Neural cell (in vitro differentiated cells): ENCODE data around the gene MAML3. TPM values are rescaled to one million over a fixed set of nuclear protein-coding genes. Genes with fewer than 3 reads are reported as not detected.

Source experiments
- H2AFZ ChIP-seq: fragments of 200-600, 300-800 bp; sonication (generic), shearing (Covaris generic); 2 replicates; pipeline ENCODE4 v1.6.0; 2014; ENCODE audit warnings: low read depth, mild to moderate bottlenecking, antibody characterized with exemption, low read length, moderate library complexity
- H3F3A ChIP-seq: fragments of 200-600 bp; shearing (Covaris generic); 2 replicates; pipeline ENCODE4 v1.6.1; 2016; ENCODE audit warnings: mild to moderate bottlenecking, moderate library complexity, mixed read lengths, antibody characterized with exemption, low read length; ENCODE audit not compliant: insufficient read depth, poor library complexity, severe bottlenecking
- H3K27ac ChIP-seq: fragments of 200-600, 300-800 bp; sonication (generic), shearing (Covaris generic); 2 replicates; pipeline ENCODE4 v1.5.1; 2014; ENCODE audit warnings: mild to moderate bottlenecking, low read length, moderate library complexity
- H3K27me3 ChIP-seq: fragments of 300-800, 200-600 bp; sonication (generic), shearing (Covaris generic); 2 replicates; pipeline ENCODE4 v1.6.0; 2014; ENCODE audit warnings: mild to moderate bottlenecking, low read depth, low read length, moderate library complexity; ENCODE audit not compliant: insufficient read depth
- H3K36me3 ChIP-seq: fragments of 300-800, 200-600 bp; sonication (generic), shearing (Covaris generic); 2 replicates; pipeline ENCODE4 v1.5.1; 2014; ENCODE audit warnings: mild to moderate bottlenecking, antibody characterized with exemption, low read length, moderate library complexity; ENCODE audit not compliant: insufficient read depth
- H3K4me2 ChIP-seq: fragments of 300-800, 200-600 bp; sonication (generic), shearing (Covaris generic); 2 replicates; pipeline ENCODE4 v1.6.0; 2014; ENCODE audit warnings: mild to moderate bottlenecking, low read length
- H3K4me3 ChIP-seq: fragments of 300-800, 200-600 bp; sonication (generic), shearing (Covaris generic); 2 replicates; pipeline ENCODE4 v1.5.1; 2014; ENCODE audit warnings: mild to moderate bottlenecking, low read length, moderate library complexity
- H3K79me2 ChIP-seq: fragments of 200-600 bp; shearing (Covaris generic); replicated peaks from 2 replicates; pipeline ENCODE4 v1.6.0; 2014; ENCODE audit warnings: mild to moderate bottlenecking, low read length, moderate library complexity; ENCODE audit not compliant: insufficient read depth
- H3K9ac ChIP-seq: fragments of 300-800, 200-600 bp; sonication (generic), shearing (Covaris generic); 2 replicates; pipeline ENCODE4 v1.6.1; 2016; ENCODE audit warnings: mild to moderate bottlenecking, low read length, mixed read lengths
- H3K9me2 ChIP-seq: fragments of 200-600 bp; shearing (Covaris generic); 2 replicates; pipeline ENCODE4 v1.6.1; 2016; ENCODE audit warnings: mild to moderate bottlenecking, low read length, mixed read lengths; ENCODE audit not compliant: insufficient read depth
- H3K9me3 ChIP-seq: fragments of 200-600, 300-800 bp; sonication (generic), shearing (Covaris generic); 2 replicates; pipeline ENCODE4 v1.6.1; 2016; ENCODE audit warnings: mild to moderate bottlenecking, mixed run types, low read length, moderate library complexity, mixed read lengths
- H4K20me1 ChIP-seq: fragments of 200-600 bp; shearing (Covaris generic); 2 replicates; pipeline ENCODE4 v1.6.1; 2016; ENCODE audit warnings: mild to moderate bottlenecking, mixed run types; ENCODE audit not compliant: insufficient read depth
- CTCF ChIP-seq: fragments of 450-650 bp; IDR thresholded peaks from 2 replicates; pipeline ENCODE4 v1.5.1; 2014; ENCODE audit warnings: antibody characterized with exemption, mild to moderate bottlenecking, moderate library complexity; ENCODE audit not compliant: poor library complexity, severe bottlenecking
- EP300 ChIP-seq: fragments of 450-650 bp; conservative IDR thresholded peaks from 2 replicates; pipeline ENCODE4 v1.6.1; 2014; ENCODE audit warnings: antibody characterized with exemption, mild to moderate bottlenecking, moderate library complexity; ENCODE audit not compliant: poor library complexity, severe bottlenecking
- EZH2 ChIP-seq: fragments of 200-600, 300-800 bp; shearing (Covaris generic), sonication (generic); IDR thresholded peaks from 2 replicates; pipeline ENCODE4 v1.6.1; 2014; ENCODE audit warnings: antibody characterized with exemption, low read length, borderline replicate concordance, mild to moderate bottlenecking; ENCODE audit not compliant: insufficient read depth, poor library complexity, severe bottlenecking
- MXI1 ChIP-seq: fragments of 450-650 bp; conservative IDR thresholded peaks from 2 replicates; pipeline ENCODE4 v1.6.1; 2014; ENCODE audit warnings: antibody characterized with exemption, mild to moderate bottlenecking; ENCODE audit not compliant: poor library complexity, severe bottlenecking
- POLR2AphosphoS5 ChIP-seq: IDR thresholded peaks from 2 replicates; pipeline ENCODE4 v1.6.1; 2012
- RAD21 ChIP-seq: fragments of 450-650 bp; conservative IDR thresholded peaks from 2 replicates; pipeline ENCODE4 v1.6.1; 2014; ENCODE audit warnings: antibody characterized with exemption, mild to moderate bottlenecking, moderate library complexity
- REST ChIP-seq: IDR thresholded peaks from 2 replicates; pipeline ENCODE4 v1.6.1; 2012; ENCODE audit warnings: borderline replicate concordance
- SMC3 ChIP-seq: fragments of 450-650 bp; conservative IDR thresholded peaks from 2 replicates; pipeline ENCODE4 v1.6.1; 2014; ENCODE audit warnings: antibody characterized with exemption, mild to moderate bottlenecking, moderate library complexity; ENCODE audit not compliant: poor library complexity
- TAF1 ChIP-seq: IDR thresholded peaks from 2 replicates; pipeline ENCODE4 v1.6.1; 2012; ENCODE audit warnings: low read depth
- polyA plus RNA-seq: library from polyadenylated mRNA; depleted of rRNA; stranded (reverse); fragments of >200 nt; gene quantifications from 2 replicates; pipeline ENCODE4 v1.2.3, GENCODE V29; 2014

The MAML3 gene
- polyA plus RNA-seq, 1 donor from 2014 or later: 10.2 TPM

DNA sequence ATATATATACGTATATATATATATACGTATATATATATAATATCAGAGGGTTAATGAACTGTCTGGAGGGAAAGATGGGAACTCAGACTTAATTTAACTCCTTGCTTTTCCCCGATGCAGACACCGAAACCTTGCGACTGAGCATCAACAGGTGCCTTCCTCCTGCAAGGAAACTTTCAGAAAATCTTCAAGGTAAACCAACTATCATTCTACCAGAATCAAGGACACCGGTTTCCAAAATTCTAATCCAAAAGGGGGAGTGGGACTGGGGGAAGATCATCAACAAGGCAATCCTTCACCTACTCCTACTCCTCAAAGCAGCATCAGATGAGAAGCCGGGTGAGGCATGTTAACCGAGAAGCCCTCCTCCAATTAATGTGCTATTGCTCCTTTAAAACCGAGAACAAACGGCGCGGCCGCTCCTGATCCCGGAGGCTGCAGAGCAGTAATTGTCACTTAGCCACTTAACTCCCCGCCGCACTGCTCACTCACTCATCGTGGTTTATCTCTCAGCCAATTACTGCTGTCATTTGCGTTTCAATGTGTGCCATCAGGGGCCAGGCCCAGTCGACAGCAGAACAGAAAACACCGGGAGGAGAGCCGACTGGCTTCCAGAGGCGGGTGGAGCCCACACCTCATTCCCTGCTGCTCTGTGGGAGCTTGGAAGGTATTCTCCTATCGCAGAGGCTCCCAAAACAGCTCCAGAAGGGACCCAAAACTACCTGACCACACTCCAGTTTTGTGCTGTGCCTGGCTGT is 61.7 kb downstream of the MAML3 start:
- Histone ChIP-seq H3K9me3 (no peaks in the 10 kb centered on the region), H3K4me3 (peak overlapping the region; percentile 57), H3K36me3 (no peaks in the 10 kb centered on the region), H4K20me1 (no peaks in the 10 kb centered on the region), H3F3A (no peaks in the 10 kb centered on the region), H3K79me2 (peaks cover 26% of the 10 kb centered on the region), H3K27ac (peak overlapping the region; percentile 55), H3K27me3 (no peaks in the 10 kb centered on the region), H2AFZ (no peak overlapping the region), H3K9ac (peak overlapping the region; percentile 31), H3K4me2 (peak overlapping the region; percentile 50), H3K9me2 (no peaks in the 10 kb centered on the region)
- no peak for TF ChIP-seq RAD21
- peak; percentile 65 for TF ChIP-seq REST
- no peak for TF ChIP-seq TAF1
- TF ChIP-seq EZH2: no peak
- peak; percentile 31 for TF ChIP-seq CTCF
- peak; percentile 47 for TF ChIP-seq MXI1
- peak; percentile 92 for TF ChIP-seq EP300
- peak; percentile 61 for TF ChIP-seq SMC3
- TF ChIP-seq POLR2AphosphoS5: peak; percentile 99

DNA sequence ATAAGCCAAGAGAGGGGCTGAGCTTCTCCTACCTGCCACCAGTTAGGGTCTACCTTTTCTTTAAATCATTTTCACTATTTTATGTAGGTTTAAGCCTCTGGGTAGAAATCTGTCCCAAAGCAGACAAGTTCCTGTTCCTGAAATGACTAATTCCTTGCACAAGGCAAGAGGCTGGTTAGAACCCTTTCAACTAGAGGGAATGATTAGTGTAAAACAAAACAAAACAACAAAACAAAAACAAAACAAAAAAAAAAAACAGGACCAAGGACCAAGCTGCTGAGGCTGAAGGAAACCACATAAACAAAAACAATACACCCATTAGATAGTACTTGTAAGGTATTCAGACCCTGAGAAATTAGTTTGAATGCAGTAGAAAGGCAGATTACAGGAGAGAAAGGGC is 62.7 kb downstream of the MAML3 start:
- H3K27ac ChIP-seq: no peak overlapping the region
- no peaks in the 10 kb centered on the region for H3K27me3 ChIP-seq
- no peaks in the 10 kb centered on the region for H3F3A ChIP-seq
- H3K79me2 ChIP-seq: peaks cover 26% of the 10 kb centered on the region
- no peak for TF ChIP-seq EP300
- no peak for TF ChIP-seq POLR2AphosphoS5
- no peaks in the 10 kb centered on the region for H3K9me2 ChIP-seq
- H2AFZ ChIP-seq: no peak overlapping the region
- H3K36me3 ChIP-seq: no peaks in the 10 kb centered on the region
- H3K9me3 ChIP-seq: no peaks in the 10 kb centered on the region
- H4K20me1 ChIP-seq: no peaks in the 10 kb centered on the region
- no peak overlapping the region for H3K9ac ChIP-seq
- H3K4me3 ChIP-seq: no peak overlapping the region
- peak overlapping the region; percentile 37 for H3K4me2 ChIP-seq
